Muscle of arm (tissue), 12 donors: Measurements from ENCODE around the gene ZBTB7B. TPM values are rescaled to one million over a fixed set of nuclear protein-coding genes. Genes with fewer than 3 reads are reported as not detected.
A peak's percentile ranks its signal among the peaks of the same experiment; 100 is the strongest.

Source experiments
- DNase-seq: peaks from one replicate; pipeline ENCODE4 v3.0.0-alpha.2; 2013
- polyA plus RNA-seq, 12 donors: library from polyadenylated mRNA; unstranded; fragments of 120-200 nt; gene quantifications; one replicate each; pipeline ENCODE4 v1.2.1, GENCODE V29; 2013; ENCODE audit not compliant: insufficient read length in 12 of 12

Gene ZBTB7B
- polyA plus RNA-seq, 12 donors = 3.9 to 32.4 (median 8.5) TPM; not detected in 1

- DNase-seq = no peak
These were observed 13.1 kb downstream of the ZBTB7B start for GRCh38 chr1:155015527-155016230.

GRCh38 chr1:155016231-155016831 is 13.7 kb downstream of the ZBTB7B start:
- DNase-seq = no peak

GRCh38 chr1:155017041-155017945 is 14.7 kb downstream of the ZBTB7B start:
- DNase-seq = peak; percentile 86

GRCh38 chr1:155017946-155018316 is 15.3 kb downstream of the ZBTB7B start:
- DNase-seq = no peak

- no peak for DNase-seq
These were observed 16.2 kb downstream of the ZBTB7B start for GRCh38 chr1:155018617-155019348.

GRCh38 chr1:155019377-155020245 is 17.0 kb downstream of the ZBTB7B start:
- no peak for DNase-seq

GRCh38 chr1:155022136-155022926 is 19.7 kb downstream of the ZBTB7B start:
- no peak for DNase-seq

GRCh38 chr1:155022927-155023236 is 20.3 kb downstream of the ZBTB7B start:
- no peak for DNase-seq

- no peak for DNase-seq
These were observed 21.0 kb downstream of the ZBTB7B start for GRCh38 chr1:155023627-155024026.

- DNase-seq = no peak
These were observed 21.7 kb downstream of the ZBTB7B start for GRCh38 chr1:155024315-155024714.

GRCh38 chr1:155026154-155026553 is 23.6 kb downstream of the ZBTB7B start:
- DNase-seq = no peak

GRCh38 chr1:155026588-155026987 is 24.0 kb downstream of the ZBTB7B start:
- no peak for DNase-seq

- no peak for DNase-seq
These were observed 27.1 kb downstream of the ZBTB7B start for GRCh38 chr1:155029513-155030242.

GRCh38 chr1:155030243-155030795 is 27.7 kb downstream of the ZBTB7B start:
- no peak for DNase-seq

GRCh38 chr1:155030899-155031298 is 28.3 kb downstream of the ZBTB7B start:
- no peak for DNase-seq

GRCh38 chr1:155032886-155033285 is 30.3 kb downstream of the ZBTB7B start:
- DNase-seq = no peak

GRCh38 chr1:155033524-155033923 is 30.9 kb downstream of the ZBTB7B start, which contains the start of the genes DCST1 and DCST2:
TSS of gene DCST1 (plus strand) at chr1:155033824. CDS start at chr1:155034037, 213 bp downstream.
TSS of gene DCST2 (minus strand) at chr1:155033781. CDS start at chr1:155033701, 80 bp downstream.
- no peak for DNase-seq

- DNase-seq = no peak
These were observed 32.0 kb downstream of the ZBTB7B start for GRCh38 chr1:155034318-155035208.
